HL-60 (cell line): ENCODE data around the gene GRIK1.

Source experiments
- DNase-seq, 2 experiments: peaks; one replicate each; pipeline ENCODE4 v3.0.0-alpha.2; 2010 to 2020; ENCODE audit warnings: low read depth in 1 of 2, low spot score in 1 of 2
- H3K27ac ChIP-seq: fragments of 250-450 bp; sonication (Bioruptor Pico); replicated peaks from 2 replicates; pipeline ENCODE4 v1.5.1; 2020; ENCODE audit warnings: mild to moderate bottlenecking, moderate library complexity
- H3K27me3 ChIP-seq: fragments of 250-450 bp; sonication (Bioruptor Pico); 2 replicates; pipeline ENCODE4 v1.5.1; 2021; ENCODE audit warnings: mild to moderate bottlenecking, moderate library complexity; ENCODE audit not compliant: insufficient read depth, poor library complexity, severe bottlenecking
- H3K4me3 ChIP-seq: replicated peaks from 2 replicates; pipeline ENCODE4 v1.5.1; 2011; ENCODE audit warnings: mild to moderate bottlenecking, control low read depth, low read length; ENCODE audit not compliant: insufficient read depth
- GABPA ChIP-seq: IDR thresholded peaks from 2 replicates; pipeline ENCODE4 v1.6.1; 2012; ENCODE audit warnings: low read depth
- POLR2AphosphoS5 ChIP-seq: IDR thresholded peaks from 2 replicates; pipeline ENCODE4 v1.6.1; 2012; ENCODE audit warnings: low read depth
- SPI1 ChIP-seq: IDR thresholded peaks from 2 replicates; pipeline ENCODE4 v1.6.1; 2012; ENCODE audit warnings: low read depth, mild to moderate bottlenecking, borderline replicate concordance
- TF ChIP-seq, protein P1 (sequence below): IDR thresholded peaks from one replicate; pipeline ENCODE4 v1.5.1; 2011; ENCODE audit warnings: low read length, control low read depth, inconsistent platforms; ENCODE audit not compliant: insufficient read depth
- TF ChIP-seq, protein P2 (sequence below): IDR thresholded peaks from 2 replicates; pipeline ENCODE4 v1.6.1; 2012; ENCODE audit warnings: low read depth; ENCODE audit not compliant: insufficient replicate concordance

Gene GRIK1

DNA sequence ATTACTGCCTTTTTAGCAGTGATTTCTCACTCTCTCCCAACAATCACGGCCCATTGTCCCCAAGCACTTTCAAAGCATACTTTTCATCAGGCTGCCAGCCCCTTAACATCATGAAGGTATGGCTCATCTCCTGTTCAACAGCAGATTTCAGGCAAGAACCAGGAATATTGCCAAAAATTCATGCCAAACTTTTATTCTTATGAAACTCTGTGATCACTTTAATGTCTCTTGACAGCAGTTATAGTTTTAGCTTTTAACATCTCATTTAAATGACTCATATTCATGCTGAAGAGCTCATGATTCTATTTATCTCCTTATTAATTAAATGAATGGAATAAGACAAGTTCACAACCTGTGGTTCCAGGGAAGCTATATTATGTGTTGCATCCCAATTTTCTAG, 235.1 kb downstream of the GRIK1 start:
- Histone ChIP-seq H3K27ac (no peak overlapping the region), H3K27me3 (no peaks in the 10 kb centered on the region), H3K4me3 (no peak overlapping the region)
- no peak for DNase-seq
- TF ChIP-seq POLR2AphosphoS5 (no peak), SPI1 (no peak), GABPA (no peak)
- TF ChIP-seq, protein P1, sequence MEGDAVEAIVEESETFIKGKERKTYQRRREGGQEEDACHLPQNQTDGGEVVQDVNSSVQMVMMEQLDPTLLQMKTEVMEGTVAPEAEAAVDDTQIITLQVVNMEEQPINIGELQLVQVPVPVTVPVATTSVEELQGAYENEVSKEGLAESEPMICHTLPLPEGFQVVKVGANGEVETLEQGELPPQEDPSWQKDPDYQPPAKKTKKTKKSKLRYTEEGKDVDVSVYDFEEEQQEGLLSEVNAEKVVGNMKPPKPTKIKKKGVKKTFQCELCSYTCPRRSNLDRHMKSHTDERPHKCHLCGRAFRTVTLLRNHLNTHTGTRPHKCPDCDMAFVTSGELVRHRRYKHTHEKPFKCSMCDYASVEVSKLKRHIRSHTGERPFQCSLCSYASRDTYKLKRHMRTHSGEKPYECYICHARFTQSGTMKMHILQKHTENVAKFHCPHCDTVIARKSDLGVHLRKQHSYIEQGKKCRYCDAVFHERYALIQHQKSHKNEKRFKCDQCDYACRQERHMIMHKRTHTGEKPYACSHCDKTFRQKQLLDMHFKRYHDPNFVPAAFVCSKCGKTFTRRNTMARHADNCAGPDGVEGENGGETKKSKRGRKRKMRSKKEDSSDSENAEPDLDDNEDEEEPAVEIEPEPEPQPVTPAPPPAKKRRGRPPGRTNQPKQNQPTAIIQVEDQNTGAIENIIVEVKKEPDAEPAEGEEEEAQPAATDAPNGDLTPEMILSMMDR, result no peak
- TF ChIP-seq, protein P2, sequence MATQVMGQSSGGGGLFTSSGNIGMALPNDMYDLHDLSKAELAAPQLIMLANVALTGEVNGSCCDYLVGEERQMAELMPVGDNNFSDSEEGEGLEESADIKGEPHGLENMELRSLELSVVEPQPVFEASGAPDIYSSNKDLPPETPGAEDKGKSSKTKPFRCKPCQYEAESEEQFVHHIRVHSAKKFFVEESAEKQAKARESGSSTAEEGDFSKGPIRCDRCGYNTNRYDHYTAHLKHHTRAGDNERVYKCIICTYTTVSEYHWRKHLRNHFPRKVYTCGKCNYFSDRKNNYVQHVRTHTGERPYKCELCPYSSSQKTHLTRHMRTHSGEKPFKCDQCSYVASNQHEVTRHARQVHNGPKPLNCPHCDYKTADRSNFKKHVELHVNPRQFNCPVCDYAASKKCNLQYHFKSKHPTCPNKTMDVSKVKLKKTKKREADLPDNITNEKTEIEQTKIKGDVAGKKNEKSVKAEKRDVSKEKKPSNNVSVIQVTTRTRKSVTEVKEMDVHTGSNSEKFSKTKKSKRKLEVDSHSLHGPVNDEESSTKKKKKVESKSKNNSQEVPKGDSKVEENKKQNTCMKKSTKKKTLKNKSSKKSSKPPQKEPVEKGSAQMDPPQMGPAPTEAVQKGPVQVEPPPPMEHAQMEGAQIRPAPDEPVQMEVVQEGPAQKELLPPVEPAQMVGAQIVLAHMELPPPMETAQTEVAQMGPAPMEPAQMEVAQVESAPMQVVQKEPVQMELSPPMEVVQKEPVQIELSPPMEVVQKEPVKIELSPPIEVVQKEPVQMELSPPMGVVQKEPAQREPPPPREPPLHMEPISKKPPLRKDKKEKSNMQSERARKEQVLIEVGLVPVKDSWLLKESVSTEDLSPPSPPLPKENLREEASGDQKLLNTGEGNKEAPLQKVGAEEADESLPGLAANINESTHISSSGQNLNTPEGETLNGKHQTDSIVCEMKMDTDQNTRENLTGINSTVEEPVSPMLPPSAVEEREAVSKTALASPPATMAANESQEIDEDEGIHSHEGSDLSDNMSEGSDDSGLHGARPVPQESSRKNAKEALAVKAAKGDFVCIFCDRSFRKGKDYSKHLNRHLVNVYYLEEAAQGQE, result no peak

DNA sequence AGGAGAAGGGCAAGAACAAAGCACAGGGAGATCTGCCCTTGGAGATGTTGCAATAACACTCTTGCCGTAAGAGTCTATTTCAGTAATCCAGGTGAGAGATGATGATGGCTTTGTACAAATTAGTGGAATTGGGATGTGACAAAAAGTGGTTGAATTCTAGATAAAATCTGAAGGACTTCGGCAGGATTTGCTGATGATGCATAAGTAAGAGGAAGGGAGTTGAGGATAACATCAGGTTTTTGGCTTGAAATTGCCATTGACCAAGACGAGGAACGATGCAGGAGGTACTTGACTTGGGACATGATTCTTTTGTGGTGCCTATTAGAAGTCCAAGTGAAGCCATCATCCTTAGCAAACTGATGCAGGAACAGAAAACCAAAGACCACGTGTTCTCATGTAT, 238.1 kb downstream of the GRIK1 start:
- Histone ChIP-seq H3K27me3 (no peaks in the 10 kb centered on the region), H3K27ac (no peak overlapping the region), H3K4me3 (no peak overlapping the region)
- TF ChIP-seq, protein P1, result no peak
- TF ChIP-seq GABPA (no peak), SPI1 (no peak), POLR2AphosphoS5 (no peak)
- TF ChIP-seq, protein P2, result no peak
- DNase-seq, result no peak

DNA sequence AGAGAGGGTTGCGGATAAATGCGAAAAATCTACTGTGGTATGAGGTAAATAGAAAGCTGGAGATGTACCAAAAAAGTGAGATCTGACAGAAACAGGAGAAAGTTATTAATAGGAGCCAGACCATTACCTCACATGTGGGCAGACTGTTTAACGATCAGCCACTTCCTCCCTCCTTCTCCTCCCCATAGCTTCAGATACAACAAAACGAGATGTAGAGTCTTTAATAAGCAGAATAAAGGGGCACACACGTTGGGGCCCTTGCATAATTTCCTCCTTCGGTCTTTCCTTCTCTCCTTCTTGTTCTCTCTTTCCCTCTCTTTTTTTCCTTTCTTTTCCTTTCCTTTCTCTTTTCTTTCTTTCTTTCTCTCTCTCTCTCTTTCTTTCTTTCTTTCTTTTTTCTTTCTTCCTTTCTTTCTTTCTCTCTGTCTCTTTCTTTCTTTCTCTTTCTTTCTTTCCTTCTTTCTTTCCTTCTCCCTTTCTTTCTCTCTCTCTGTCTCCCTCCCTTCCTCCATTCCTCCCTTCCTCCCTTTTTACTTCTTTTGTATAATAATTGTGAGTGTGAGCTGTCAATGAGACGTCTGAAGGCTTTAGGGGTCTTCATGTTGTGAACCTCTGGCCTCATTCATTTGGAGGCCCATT, 242.1 kb downstream of the GRIK1 start:
- Histone ChIP-seq H3K4me3 (no peak overlapping the region), H3K27ac (peak overlapping the region; percentile 55), H3K27me3 (no peaks in the 10 kb centered on the region)
- TF ChIP-seq GABPA (no peak), SPI1 (peak; percentile 88), POLR2AphosphoS5 (no peak)
- TF ChIP-seq, protein P2, result no peak
- TF ChIP-seq, protein P1, result no peak
- peak; percentile 23 to 54 for DNase-seq
